PC-9 (cell line): Measurements from ENCODE around the gene SUMF1.

Source experiments
- CTCF ChIP-seq: fragments of 200-600 bp; sonication (generic); conservative IDR thresholded peaks from 2 replicates; pipeline ENCODE4 v1.6.1; 2017; ENCODE audit warnings: mixed run types, antibody characterized with exemption, mild to moderate bottlenecking, moderate library complexity
- EZH2 ChIP-seq: fragments of 200-600 bp; sonication (generic); IDR thresholded peaks from 2 replicates; pipeline ENCODE4 v1.8.0; 2017; ENCODE audit warnings: antibody characterized with exemption, low read depth

- TF ChIP-seq EZH2 (no peak), CTCF (no peak)
Measured at GRCh38 chr3:4501927-4502326, 34.9 kb upstream of the SUMF1 start.
